ENCODE results near the gene ANKRD34A. TPM values are rescaled to one million over a fixed set of nuclear protein-coding genes. Genes with fewer than 3 reads are reported as not detected.

ANKRD34A gene
- total RNA-seq, 1 experiment from 2014 or later, result 0.50 TPM

DNA sequence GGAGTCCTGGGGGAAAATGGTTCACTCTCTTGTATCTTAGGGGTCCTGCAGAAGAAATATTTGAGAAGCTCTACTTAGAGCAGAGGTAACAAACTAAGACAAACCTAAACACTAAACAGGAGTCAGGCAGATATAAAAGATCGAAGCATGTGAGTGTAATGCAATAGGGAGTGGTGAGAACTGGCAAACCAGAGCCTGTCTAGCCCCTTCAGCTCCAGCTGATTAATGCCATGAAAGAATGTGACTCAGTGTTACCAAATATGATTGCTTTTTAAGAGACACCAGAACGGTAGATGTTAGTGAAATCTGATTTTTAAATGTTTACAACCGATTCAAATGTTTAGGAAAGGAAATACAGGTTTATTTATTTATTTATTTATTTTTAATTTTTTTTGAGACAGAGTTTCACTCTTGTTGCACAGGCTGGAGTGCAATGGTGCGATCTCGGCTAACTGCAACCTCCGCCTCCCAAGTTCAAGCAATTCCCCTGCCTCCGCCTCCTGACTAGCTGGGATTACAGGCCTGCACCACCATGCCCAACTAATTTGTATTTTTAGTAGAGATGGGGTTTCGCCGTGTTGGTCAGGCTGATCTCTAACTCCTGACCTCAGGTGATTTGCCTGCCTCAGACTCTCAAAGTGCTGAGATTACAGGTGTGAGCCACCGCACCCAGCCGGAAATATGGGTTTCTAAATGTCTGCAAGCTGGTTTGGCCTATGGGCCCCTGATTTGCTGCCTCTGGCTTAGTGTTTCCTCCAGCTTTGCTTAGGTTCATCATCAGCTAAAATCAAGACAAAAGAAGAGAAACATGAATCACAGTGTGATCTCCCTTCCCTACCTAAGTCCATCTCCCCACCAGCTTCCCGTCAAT lies 19.8 kb upstream of the ANKRD34A start:
- TF ChIP-seq, protein P1, sequence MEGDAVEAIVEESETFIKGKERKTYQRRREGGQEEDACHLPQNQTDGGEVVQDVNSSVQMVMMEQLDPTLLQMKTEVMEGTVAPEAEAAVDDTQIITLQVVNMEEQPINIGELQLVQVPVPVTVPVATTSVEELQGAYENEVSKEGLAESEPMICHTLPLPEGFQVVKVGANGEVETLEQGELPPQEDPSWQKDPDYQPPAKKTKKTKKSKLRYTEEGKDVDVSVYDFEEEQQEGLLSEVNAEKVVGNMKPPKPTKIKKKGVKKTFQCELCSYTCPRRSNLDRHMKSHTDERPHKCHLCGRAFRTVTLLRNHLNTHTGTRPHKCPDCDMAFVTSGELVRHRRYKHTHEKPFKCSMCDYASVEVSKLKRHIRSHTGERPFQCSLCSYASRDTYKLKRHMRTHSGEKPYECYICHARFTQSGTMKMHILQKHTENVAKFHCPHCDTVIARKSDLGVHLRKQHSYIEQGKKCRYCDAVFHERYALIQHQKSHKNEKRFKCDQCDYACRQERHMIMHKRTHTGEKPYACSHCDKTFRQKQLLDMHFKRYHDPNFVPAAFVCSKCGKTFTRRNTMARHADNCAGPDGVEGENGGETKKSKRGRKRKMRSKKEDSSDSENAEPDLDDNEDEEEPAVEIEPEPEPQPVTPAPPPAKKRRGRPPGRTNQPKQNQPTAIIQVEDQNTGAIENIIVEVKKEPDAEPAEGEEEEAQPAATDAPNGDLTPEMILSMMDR (conservative IDR thresholded peaks at IDR 0.05), result no peak
- TF ChIP-seq EZH2 (IDR thresholded peaks at IDR 0.05; ENCODE audit: low read depth), result no peak
- ChIA-PET CTCF (no interaction called here), POLR2A (ENCODE audit: unreplicated experiment) (no interaction called here)
- Histone ChIP-seq H2AFZ (no peak overlapping the region), H3K4me3 (no peak overlapping the region), H3F3A (ENCODE audit: insufficient read depth, low read depth) (peaks cover 30% of the 10 kb centered on the region), H3K36me3 (ENCODE audit: low read depth) (no peaks in the 10 kb centered on the region), H4K20me1 (ENCODE audit: insufficient read depth) (no peaks in the 10 kb centered on the region), H3K27me3 (ENCODE audit: insufficient read depth, low read depth) (no peaks in the 10 kb centered on the region), H3K27ac (0 out of 2 replicates have a peak overlapping the region, but pooled peaks have one; percentile 40), H3K79me2 (ENCODE audit: low read depth) (no peaks in the 10 kb centered on the region), H3K4me1 (replicated peaks; ENCODE audit: insufficient read depth) (peaks cover 53% of the 10 kb centered on the region), H3K4me2 (0 out of 2 replicates have a peak overlapping the region, but pooled peaks have one; percentile 57), H3K9me2 (ENCODE audit: insufficient read depth) (no peaks in the 10 kb centered on the region), H3K9me3 (ENCODE audit: insufficient read depth, low read depth) (no peaks in the 10 kb centered on the region)
- no TSS peak for BruUV-seq (replicated peaks)
- DNase-seq, result no peak
- intact Hi-C loops (cut with micrococcal nuclease; ENCODE audit: unreplicated experiment), result no loop called here

DNA sequence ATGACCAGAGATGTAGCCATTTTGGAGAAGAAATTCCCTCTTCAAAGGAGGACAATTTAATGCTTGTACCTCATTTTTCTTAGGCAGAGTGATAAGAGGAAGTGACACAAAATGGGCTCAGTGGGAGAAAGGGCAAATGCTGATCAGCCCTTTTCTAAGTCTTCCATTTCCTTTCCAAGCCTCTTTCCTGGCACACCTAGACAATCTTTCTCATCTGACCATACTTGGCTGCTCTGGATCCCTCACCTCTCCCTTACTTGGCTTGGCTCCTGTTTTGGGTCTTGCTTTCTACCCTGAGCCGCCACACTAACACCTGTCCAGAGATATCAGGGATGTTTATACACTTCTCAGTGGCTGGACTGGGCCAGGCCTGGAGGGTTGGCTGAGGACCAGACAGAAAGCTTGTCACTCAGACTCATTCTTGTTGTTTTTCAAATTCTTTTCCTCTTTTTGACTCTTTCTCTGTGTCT lies 18.9 kb upstream of the ANKRD34A start:
- H2AFZ ChIP-seq, result peak overlapping the region; percentile 55; the same call in 1 of the 2 replicates
- peak; percentile 36 to 43 for DNase-seq
- H3K4me1 ChIP-seq (replicated peaks; ENCODE audit: insufficient read depth), result peaks cover 62% of the 10 kb centered on the region
- H3K36me3 ChIP-seq (ENCODE audit: low read depth), result no peaks in the 10 kb centered on the region
- BruUV-seq (replicated peaks), result no TSS peak
- H4K20me1 ChIP-seq (ENCODE audit: insufficient read depth), result no peaks in the 10 kb centered on the region
- peaks cover 39% of the 10 kb centered on the region for H3F3A ChIP-seq (ENCODE audit: insufficient read depth, low read depth)
- no peaks in the 10 kb centered on the region for H3K27me3 ChIP-seq (ENCODE audit: insufficient read depth, low read depth)
- TF ChIP-seq, protein P1 (conservative IDR thresholded peaks at IDR 0.05), result no peak
- no peak for TF ChIP-seq EZH2 (IDR thresholded peaks at IDR 0.05; ENCODE audit: low read depth)
- POLR2A ChIA-PET (ENCODE audit: unreplicated experiment), result no interaction called here
- no peaks in the 10 kb centered on the region for H3K9me3 ChIP-seq (ENCODE audit: insufficient read depth, low read depth)
- no peak overlapping the region for H3K4me3 ChIP-seq
- intact Hi-C loops (cut with micrococcal nuclease; ENCODE audit: unreplicated experiment), result no loop called here
- peak overlapping the region; percentile 57 for H3K4me2 ChIP-seq
- H3K79me2 ChIP-seq (ENCODE audit: low read depth), result no peaks in the 10 kb centered on the region
- peak overlapping the region; percentile 50 for H3K27ac ChIP-seq
- CTCF ChIA-PET, result no interaction called here
- H3K9me2 ChIP-seq (ENCODE audit: insufficient read depth), result no peaks in the 10 kb centered on the region

DNA sequence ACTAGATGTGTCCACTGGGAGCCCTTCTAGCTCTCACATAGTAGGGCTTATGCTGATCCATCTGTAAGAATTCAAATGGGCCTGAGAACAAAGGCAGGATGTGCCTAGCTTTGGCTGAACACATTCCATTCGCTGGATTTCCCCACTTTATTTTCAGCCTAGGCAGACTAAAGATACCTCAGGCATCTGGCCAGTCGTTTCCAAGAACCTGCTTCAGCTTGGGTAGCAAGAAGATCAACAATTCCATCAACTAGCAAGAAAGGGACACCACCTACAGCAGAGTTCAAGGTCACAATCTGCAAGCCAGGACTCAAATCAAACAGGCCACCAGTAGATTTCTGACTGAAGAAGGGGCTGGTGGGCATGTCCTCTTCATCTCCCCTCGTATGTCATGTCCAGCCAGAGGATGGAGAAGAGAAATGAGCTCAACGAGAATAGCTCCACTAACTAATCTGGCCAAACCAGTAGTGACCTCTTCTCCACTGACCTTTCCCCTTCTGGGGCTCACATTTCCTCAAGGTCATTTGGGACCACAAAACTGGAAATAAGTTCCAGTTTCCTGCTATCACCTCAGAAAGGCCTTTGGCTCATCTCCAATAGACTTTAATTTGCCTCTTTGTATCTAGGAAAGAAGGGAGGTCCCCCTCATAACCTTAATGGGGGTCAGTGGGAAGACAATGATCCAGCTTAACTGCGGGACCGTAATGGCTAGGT lies 17.8 kb upstream of the ANKRD34A start:
- CTCF ChIA-PET, result no interaction called here
- H3K36me3 ChIP-seq (ENCODE audit: low read depth), result no peaks in the 10 kb centered on the region
- H3K9me3 ChIP-seq (ENCODE audit: insufficient read depth, low read depth), result no peaks in the 10 kb centered on the region
- no peaks in the 10 kb centered on the region for H3K9me2 ChIP-seq (ENCODE audit: insufficient read depth)
- POLR2A ChIA-PET (ENCODE audit: unreplicated experiment), result no interaction called here
- no peak overlapping the region for H3K4me2 ChIP-seq
- H2AFZ ChIP-seq, result no peak overlapping the region
- no peak overlapping the region for H3K4me3 ChIP-seq
- no peak for DNase-seq
- TF ChIP-seq EZH2 (IDR thresholded peaks at IDR 0.05; ENCODE audit: low read depth), result no peak
- TF ChIP-seq, protein P1 (conservative IDR thresholded peaks at IDR 0.05), result no peak
- peaks cover 46% of the 10 kb centered on the region for H3F3A ChIP-seq (ENCODE audit: insufficient read depth, low read depth)
- H4K20me1 ChIP-seq (ENCODE audit: insufficient read depth), result no peaks in the 10 kb centered on the region
- H3K27ac ChIP-seq, result no peak overlapping the region
- intact Hi-C loops (cut with micrococcal nuclease; ENCODE audit: unreplicated experiment), result no loop called here
- BruUV-seq (replicated peaks), result no TSS peak
- H3K4me1 ChIP-seq (replicated peaks; ENCODE audit: insufficient read depth), result peaks cover 70% of the 10 kb centered on the region
- H3K79me2 ChIP-seq (ENCODE audit: low read depth), result no peaks in the 10 kb centered on the region
- H3K27me3 ChIP-seq (ENCODE audit: insufficient read depth, low read depth), result no peaks in the 10 kb centered on the region

Measured in PC-9 (cell line).